HCT116 (cell line): ENCODE measurements around the gene FREM1. TPM values are rescaled to one million over a fixed set of nuclear protein-coding genes. Genes with fewer than 3 reads are reported as not detected.

Source experiments
- ATAC-seq: fragments of 200-7000 bp; cut with Tn5 transposase; 2 replicates; pipeline ENCODE4 v1.9.1; 2020; ENCODE audit warnings: mild to moderate bottlenecking, moderate library complexity
- BruUV-seq: library from RNA; stranded (reverse); fragments of 400-500 nt; replicated peaks from 2 replicates; lab custom pipeline; 2021; lab: Mats Ljungman, UMichigan
- CTCF ChIA-PET: fragments of 300-600 bp; sonication (Branson Sonifier 250); formaldehyde crosslinking; loops from one replicate; lab custom pipeline; 2021; ENCODE audit warnings: antibody characterized with exemption; lab: Charles Lee
- POLR2A ChIA-PET: fragments of 300-600, 350-600 bp; sonication (Branson Sonifier 250); formaldehyde crosslinking; loops from one replicate; lab custom pipeline; 2021; ENCODE audit warnings: antibody characterized with exemption; lab: Charles Lee
- RAD21 ChIA-PET, 2 experiments: fragments of 300-600 bp; sonication (Branson Sonifier 250); formaldehyde crosslinking; loops; one replicate each; lab custom pipeline; 2023; ENCODE audit warnings: low total read pairs in 2 of 2; ENCODE audit not compliant: uncharacterized antibody in 2 of 2, unreplicated experiment in 2 of 2, low non-redundant PET in 1 of 2; lab: Charles Lee
- DNase-seq: peaks from one replicate; pipeline ENCODE4 v3.0.0-alpha.2; 2010; ENCODE audit warnings: low read depth, low spot score
- H2AFZ ChIP-seq: fragments of 200-600 bp; shearing (Covaris generic), sonication (generic); 2 replicates; pipeline ENCODE4 v1.6.1; 2017; ENCODE audit warnings: low read depth, mixed run types, mixed read lengths, antibody characterized with exemption, low read length; ENCODE audit not compliant: poor library complexity, severe bottlenecking
- H3K27ac ChIP-seq: 2 replicates; pipeline ENCODE4 v1.5.1; 2012; ENCODE audit warnings: low read depth, low read length
- H3K27me3 ChIP-seq: fragments of 200-600 bp; sonication (generic); 2 replicates; pipeline ENCODE4 v1.6.1; 2016; ENCODE audit warnings: mixed run types, low read length, mixed read lengths; ENCODE audit not compliant: insufficient read depth
- H3K36me3 ChIP-seq, 2 experiments: fragments of 200-500 bp in 1 of 2; fragments of 200-600 bp in 1 of 2; sonication (Bioruptor generic) in 1 of 2; sonication (generic) in 1 of 2; 2 replicates each; pipeline versions ENCODE4 v1.5.1 to v1.6.1; 2014 to 2016; ENCODE audit warnings: low read length in 2 of 2, inconsistent platforms in 1 of 2, mixed read lengths in 1 of 2, mixed run types in 1 of 2; ENCODE audit not compliant: insufficient read depth in 2 of 2, control insufficient read depth in 1 of 2
- H3K4me1 ChIP-seq, 2 experiments: fragments of 200-600 bp in 1 of 2; sonication (generic) in 1 of 2; 2 replicates each; pipeline versions ENCODE4 v1.5.1 to v1.6.1; 2012 to 2017; ENCODE audit warnings: low read length in 2 of 2, inconsistent platforms in 1 of 2, mild to moderate bottlenecking in 1 of 2, mixed read lengths in 1 of 2, mixed run types in 1 of 2, moderate library complexity in 1 of 2; ENCODE audit not compliant: insufficient read depth in 2 of 2, control insufficient read depth in 1 of 2
- H3K4me2 ChIP-seq: fragments of 200-600 bp; sonication (generic); 2 replicates; pipeline ENCODE4 v1.6.1; 2017; ENCODE audit warnings: mixed run types, low read length, mixed read lengths
- H3K4me3 ChIP-seq, 2 experiments: fragments of 200-600 bp in 1 of 2; sonication (generic) in 1 of 2; replicated peaks in 1 of 2; 2 replicates each; pipeline ENCODE4 v1.5.1; 2011 to 2016; ENCODE audit warnings: low read length in 2 of 2, control low read depth in 1 of 2, low read depth in 1 of 2, mild to moderate bottlenecking in 1 of 2, mixed read lengths in 1 of 2, mixed run types in 1 of 2
- H3K79me2 ChIP-seq: fragments of 200-600 bp; sonication (generic); 2 replicates; pipeline ENCODE4 v1.6.1; 2017; ENCODE audit warnings: mild to moderate bottlenecking, mixed run types, low read length, moderate library complexity, mixed read lengths; ENCODE audit not compliant: insufficient read depth
- H3K9ac ChIP-seq: fragments of 200-600 bp; sonication (generic); 2 replicates; pipeline ENCODE4 v1.6.1; 2016; ENCODE audit warnings: low read length, mixed read lengths
- H3K9me2 ChIP-seq: fragments of 200-600 bp; sonication (generic), shearing (Covaris generic); 2 replicates; pipeline ENCODE4 v1.6.1; 2017; ENCODE audit warnings: mixed run types, mild to moderate bottlenecking, moderate library complexity; ENCODE audit not compliant: insufficient read depth
- H3K9me3 ChIP-seq, 2 experiments: fragments of 200-500 bp in 1 of 2; fragments of 200-600 bp in 1 of 2; sonication (Bioruptor generic) in 1 of 2; sonication (generic) in 1 of 2; 2 replicates each; pipeline ENCODE4 v1.6.1; 2014 to 2017; ENCODE audit warnings: low read length in 2 of 2, mixed read lengths in 2 of 2, inconsistent platforms in 1 of 2, low read depth in 1 of 2, mild to moderate bottlenecking in 1 of 2, mixed run types in 1 of 2, moderate library complexity in 1 of 2; ENCODE audit not compliant: control insufficient read depth in 1 of 2, insufficient read depth in 1 of 2
- H4K20me1 ChIP-seq: fragments of 200-600 bp; sonication (generic), shearing (Covaris generic); 2 replicates; pipeline ENCODE4 v1.6.1; 2017; ENCODE audit warnings: mixed run types, mild to moderate bottlenecking, moderate library complexity; ENCODE audit not compliant: insufficient read depth
- CEBPB ChIP-seq: IDR thresholded peaks from 2 replicates; pipeline ENCODE4 v1.6.1; 2012; ENCODE audit warnings: low read depth
- EGR1 ChIP-seq: IDR thresholded peaks from 2 replicates; pipeline ENCODE4 v1.6.1; 2012; ENCODE audit warnings: low read depth
- ELF1 ChIP-seq: IDR thresholded peaks from 2 replicates; pipeline ENCODE4 v1.6.1; 2012; ENCODE audit warnings: low read depth, borderline replicate concordance
- EZH2phosphoT487 ChIP-seq: fragments of 200-600 bp; IDR thresholded peaks from 2 replicates; pipeline ENCODE4 v1.6.1; 2018; ENCODE audit warnings: antibody characterized with exemption, borderline replicate concordance
- FOSL1 ChIP-seq: IDR thresholded peaks from 2 replicates; pipeline ENCODE4 v1.6.1; 2012; ENCODE audit warnings: low read depth
- JUND ChIP-seq: IDR thresholded peaks from 2 replicates; pipeline ENCODE4 v1.6.1; 2012
- POLR2A ChIP-seq: IDR thresholded peaks from 2 replicates; pipeline ENCODE4 v1.7.0; 2011; ENCODE audit warnings: borderline replicate concordance; ENCODE audit not compliant: insufficient read depth, insufficient read length; ENCODE audit errors: extremely low read depth
- RAD21 ChIP-seq: IDR thresholded peaks from 2 replicates; pipeline ENCODE4 v1.6.1; 2012; ENCODE audit warnings: low read depth, mild to moderate bottlenecking
- SIN3A ChIP-seq: IDR thresholded peaks from 2 replicates; pipeline ENCODE4 v1.6.1; 2012; ENCODE audit warnings: low read depth
- SP1 ChIP-seq: IDR thresholded peaks from 2 replicates; pipeline ENCODE4 v1.6.1; 2012; ENCODE audit warnings: low read depth
- YY1 ChIP-seq: IDR thresholded peaks from 2 replicates; pipeline ENCODE4 v1.6.1; 2011; ENCODE audit warnings: low read length, low read depth, moderate library complexity, mild to moderate bottlenecking; ENCODE audit not compliant: insufficient replicate concordance; ENCODE audit errors: extremely low read depth
- ZFX ChIP-seq: fragments of 450-650 bp; IDR thresholded peaks from 2 replicates; pipeline ENCODE4 v1.6.1; 2017
- ZNF274 ChIP-seq: fragments of 200-500 bp; sonication (Bioruptor generic); IDR thresholded peaks from 2 replicates; pipeline ENCODE4 v1.6.1; 2014; ENCODE audit warnings: mild to moderate bottlenecking, low read depth, low read length, inconsistent platforms
- intact Hi-C: fragments of 100-400 bp; cut with micrococcal nuclease; formaldehyde crosslinking; loops from 2 replicates; pipeline ENCODE4 v1.10.0; 2022
- total RNA-seq: library from RNA; stranded (reverse); gene quantifications from one replicate; pipeline ENCODE4 v1.2.1, GENCODE V29; 2021; ENCODE audit not compliant: unreplicated experiment
- TF ChIP-seq, protein P1 (sequence below): IDR thresholded peaks from 2 replicates; pipeline ENCODE4 v1.6.1; 2011; ENCODE audit warnings: mild to moderate bottlenecking, low read length, moderate library complexity; ENCODE audit not compliant: insufficient replicate concordance; ENCODE audit errors: extremely low read depth
- TF ChIP-seq, protein P2 (sequence below), 3 experiments: fragments of 200-600 bp in 1 of 3; sonication (generic) in 1 of 3; IDR thresholded peaks in 2 of 3; conservative IDR thresholded peaks in 1 of 3; 2 replicates each; pipeline ENCODE4 v1.5.1; 2012 to 2017; ENCODE audit warnings: low read depth in 2 of 3, low read length in 2 of 3, antibody characterized with exemption in 1 of 3, borderline replicate concordance in 1 of 3, control low read depth in 1 of 3, mild to moderate bottlenecking in 1 of 3, mixed read lengths in 1 of 3, mixed run types in 1 of 3, moderate library complexity in 1 of 3; ENCODE audit not compliant: insufficient read depth in 1 of 3
- TF ChIP-seq, protein P3 (sequence below): IDR thresholded peaks from 2 replicates; pipeline ENCODE4 v1.6.1; 2012
- TF ChIP-seq, protein P4 (sequence below): IDR thresholded peaks from 2 replicates; pipeline ENCODE4 v1.6.1; 2012; ENCODE audit warnings: low read depth
- TF ChIP-seq, protein P5 (sequence below): IDR thresholded peaks from 2 replicates; pipeline ENCODE4 v1.6.1; 2012

Gene FREM1
- total RNA-seq, 1 experiment from 2014 or later = 0.12 TPM

DNA sequence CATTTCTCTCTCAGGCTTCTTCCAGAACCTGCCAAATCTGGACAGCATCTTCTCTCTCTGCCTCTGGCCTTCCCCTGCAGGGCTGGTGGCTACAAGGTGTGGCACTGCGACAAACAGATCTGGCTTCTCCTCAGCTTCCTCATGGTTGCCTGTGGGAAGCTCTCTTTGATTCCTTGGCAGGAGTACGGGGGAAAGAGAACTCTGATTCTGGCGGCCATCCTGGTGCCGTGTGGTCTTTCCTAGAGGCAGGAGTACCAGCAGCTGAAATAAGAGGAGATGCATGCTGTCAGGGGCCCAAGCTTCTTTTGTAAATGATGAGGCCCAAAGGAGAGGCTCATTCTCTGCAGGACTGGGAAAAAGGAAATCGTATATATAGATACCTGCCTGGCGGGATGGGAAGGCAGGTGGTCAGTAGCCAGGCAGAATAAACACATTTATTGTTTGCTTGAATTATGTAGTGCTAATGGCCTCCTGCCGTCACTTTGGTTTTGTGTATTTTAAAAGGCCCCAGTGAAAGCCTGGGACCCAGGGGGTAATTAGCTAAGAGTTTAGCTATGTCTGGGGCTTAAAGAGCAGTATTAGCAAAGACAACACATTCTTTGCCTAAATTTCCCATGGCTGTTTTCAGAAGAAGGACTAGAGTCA, 187.7 kb downstream of the FREM1 start, which contains the start of gene CER1:
Gene CER1 (minus strand): TSS at position 343 of the 645 bp plus-strand sequence. CDS start 61 bp downstream, at position 282.
- Histone ChIP-seq H3K4me3 (no peak within 1 kb of the TSS), H3K79me2 (no peaks in the 10 kb centered on the region), H3K4me2 (no peak within 1 kb of the TSS), H3K4me1 (no peaks in the 10 kb centered on the region), H3K9ac (no peak within 1 kb of the TSS), H2AFZ (no peak within 1 kb of the TSS), H3K9me3 (no peaks in the 10 kb centered on the region), H3K27me3 (peaks cover 45% of the 10 kb centered on the region), H3K36me3 (no peaks in the 10 kb centered on the region), H3K27ac (no peak within 1 kb of the TSS), H4K20me1 (no peaks in the 10 kb centered on the region; the same call in 1 of the 2 replicates), H3K9me2 (no peaks in the 10 kb centered on the region)
- ATAC-seq (no peak), DNase-seq (no peak)
- ChIA-PET POLR2A (no interaction called here), CTCF (no interaction called here), RAD21 (no interaction called here)
- BruUV-seq = no TSS peak
- TF ChIP-seq RAD21 (no peak), JUND (no peak), ZNF274 (no peak), EZH2phosphoT487 (no peak), FOSL1 (no peak), EGR1 (no peak), SP1 (no peak), SIN3A (no peak), YY1 (no peak), CEBPB (no peak), ZFX (no peak), POLR2A (no peak), ELF1 (no peak)
- TF ChIP-seq, protein P1, sequence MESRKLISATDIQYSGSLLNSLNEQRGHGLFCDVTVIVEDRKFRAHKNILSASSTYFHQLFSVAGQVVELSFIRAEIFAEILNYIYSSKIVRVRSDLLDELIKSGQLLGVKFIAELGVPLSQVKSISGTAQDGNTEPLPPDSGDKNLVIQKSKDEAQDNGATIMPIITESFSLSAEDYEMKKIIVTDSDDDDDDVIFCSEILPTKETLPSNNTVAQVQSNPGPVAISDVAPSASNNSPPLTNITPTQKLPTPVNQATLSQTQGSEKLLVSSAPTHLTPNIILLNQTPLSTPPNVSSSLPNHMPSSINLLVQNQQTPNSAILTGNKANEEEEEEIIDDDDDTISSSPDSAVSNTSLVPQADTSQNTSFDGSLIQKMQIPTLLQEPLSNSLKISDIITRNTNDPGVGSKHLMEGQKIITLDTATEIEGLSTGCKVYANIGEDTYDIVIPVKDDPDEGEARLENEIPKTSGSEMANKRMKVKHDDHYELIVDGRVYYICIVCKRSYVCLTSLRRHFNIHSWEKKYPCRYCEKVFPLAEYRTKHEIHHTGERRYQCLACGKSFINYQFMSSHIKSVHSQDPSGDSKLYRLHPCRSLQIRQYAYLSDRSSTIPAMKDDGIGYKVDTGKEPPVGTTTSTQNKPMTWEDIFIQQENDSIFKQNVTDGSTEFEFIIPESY = no peak
- TF ChIP-seq, protein P2, sequence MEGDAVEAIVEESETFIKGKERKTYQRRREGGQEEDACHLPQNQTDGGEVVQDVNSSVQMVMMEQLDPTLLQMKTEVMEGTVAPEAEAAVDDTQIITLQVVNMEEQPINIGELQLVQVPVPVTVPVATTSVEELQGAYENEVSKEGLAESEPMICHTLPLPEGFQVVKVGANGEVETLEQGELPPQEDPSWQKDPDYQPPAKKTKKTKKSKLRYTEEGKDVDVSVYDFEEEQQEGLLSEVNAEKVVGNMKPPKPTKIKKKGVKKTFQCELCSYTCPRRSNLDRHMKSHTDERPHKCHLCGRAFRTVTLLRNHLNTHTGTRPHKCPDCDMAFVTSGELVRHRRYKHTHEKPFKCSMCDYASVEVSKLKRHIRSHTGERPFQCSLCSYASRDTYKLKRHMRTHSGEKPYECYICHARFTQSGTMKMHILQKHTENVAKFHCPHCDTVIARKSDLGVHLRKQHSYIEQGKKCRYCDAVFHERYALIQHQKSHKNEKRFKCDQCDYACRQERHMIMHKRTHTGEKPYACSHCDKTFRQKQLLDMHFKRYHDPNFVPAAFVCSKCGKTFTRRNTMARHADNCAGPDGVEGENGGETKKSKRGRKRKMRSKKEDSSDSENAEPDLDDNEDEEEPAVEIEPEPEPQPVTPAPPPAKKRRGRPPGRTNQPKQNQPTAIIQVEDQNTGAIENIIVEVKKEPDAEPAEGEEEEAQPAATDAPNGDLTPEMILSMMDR (IDR thresholded peaks at IDR 0.05 in 2 of 3, conservative IDR thresholded peaks at IDR 0.05 in 1 of 3; ENCODE audit: borderline replicate concordance in 1 of 3, insufficient read depth in 1 of 3, low read depth in 2 of 3, low read length in 2 of 3) = no peak
- TF ChIP-seq, protein P3, sequence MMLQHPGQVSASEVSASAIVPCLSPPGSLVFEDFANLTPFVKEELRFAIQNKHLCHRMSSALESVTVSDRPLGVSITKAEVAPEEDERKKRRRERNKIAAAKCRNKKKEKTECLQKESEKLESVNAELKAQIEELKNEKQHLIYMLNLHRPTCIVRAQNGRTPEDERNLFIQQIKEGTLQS = no peak
- TF ChIP-seq, protein P4, sequence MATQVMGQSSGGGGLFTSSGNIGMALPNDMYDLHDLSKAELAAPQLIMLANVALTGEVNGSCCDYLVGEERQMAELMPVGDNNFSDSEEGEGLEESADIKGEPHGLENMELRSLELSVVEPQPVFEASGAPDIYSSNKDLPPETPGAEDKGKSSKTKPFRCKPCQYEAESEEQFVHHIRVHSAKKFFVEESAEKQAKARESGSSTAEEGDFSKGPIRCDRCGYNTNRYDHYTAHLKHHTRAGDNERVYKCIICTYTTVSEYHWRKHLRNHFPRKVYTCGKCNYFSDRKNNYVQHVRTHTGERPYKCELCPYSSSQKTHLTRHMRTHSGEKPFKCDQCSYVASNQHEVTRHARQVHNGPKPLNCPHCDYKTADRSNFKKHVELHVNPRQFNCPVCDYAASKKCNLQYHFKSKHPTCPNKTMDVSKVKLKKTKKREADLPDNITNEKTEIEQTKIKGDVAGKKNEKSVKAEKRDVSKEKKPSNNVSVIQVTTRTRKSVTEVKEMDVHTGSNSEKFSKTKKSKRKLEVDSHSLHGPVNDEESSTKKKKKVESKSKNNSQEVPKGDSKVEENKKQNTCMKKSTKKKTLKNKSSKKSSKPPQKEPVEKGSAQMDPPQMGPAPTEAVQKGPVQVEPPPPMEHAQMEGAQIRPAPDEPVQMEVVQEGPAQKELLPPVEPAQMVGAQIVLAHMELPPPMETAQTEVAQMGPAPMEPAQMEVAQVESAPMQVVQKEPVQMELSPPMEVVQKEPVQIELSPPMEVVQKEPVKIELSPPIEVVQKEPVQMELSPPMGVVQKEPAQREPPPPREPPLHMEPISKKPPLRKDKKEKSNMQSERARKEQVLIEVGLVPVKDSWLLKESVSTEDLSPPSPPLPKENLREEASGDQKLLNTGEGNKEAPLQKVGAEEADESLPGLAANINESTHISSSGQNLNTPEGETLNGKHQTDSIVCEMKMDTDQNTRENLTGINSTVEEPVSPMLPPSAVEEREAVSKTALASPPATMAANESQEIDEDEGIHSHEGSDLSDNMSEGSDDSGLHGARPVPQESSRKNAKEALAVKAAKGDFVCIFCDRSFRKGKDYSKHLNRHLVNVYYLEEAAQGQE = no peak
- TF ChIP-seq, protein P5, sequence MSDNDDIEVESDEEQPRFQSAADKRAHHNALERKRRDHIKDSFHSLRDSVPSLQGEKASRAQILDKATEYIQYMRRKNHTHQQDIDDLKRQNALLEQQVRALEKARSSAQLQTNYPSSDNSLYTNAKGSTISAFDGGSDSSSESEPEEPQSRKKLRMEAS = no peak
- intact Hi-C loops = no loop called here
